Adipocyte (in vitro differentiated cells): ENCODE measurements around the gene FNBP1L.

Experiments used
- DNase-seq: peaks from one replicate; pipeline ENCODE4 v3.0.0-alpha.2; 2015; ENCODE audit warnings: low read depth
- H3K27me3 ChIP-seq: replicated peaks from 2 replicates; pipeline ENCODE4 v1.7.0; 2013; ENCODE audit warnings: mild to moderate bottlenecking, low read length, moderate library complexity; ENCODE audit not compliant: control insufficient read depth, insufficient read depth
- H3K36me3 ChIP-seq: 2 replicates; pipeline ENCODE4 v1.7.0; 2013; ENCODE audit warnings: low read length, mild to moderate bottlenecking, moderate library complexity; ENCODE audit not compliant: control insufficient read depth, insufficient read depth, severe bottlenecking
- H3K4me1 ChIP-seq: 2 replicates; pipeline ENCODE4 v1.7.0; 2013; ENCODE audit warnings: mild to moderate bottlenecking, low read length, moderate library complexity; ENCODE audit not compliant: control insufficient read depth, insufficient read depth
- H3K4me3 ChIP-seq: 2 replicates; pipeline ENCODE4 v1.7.0; 2013; ENCODE audit warnings: mild to moderate bottlenecking, low read length, moderate library complexity
- H3K9ac ChIP-seq: 2 replicates; pipeline ENCODE4 v1.7.0; 2013; ENCODE audit warnings: mild to moderate bottlenecking, low read length, moderate library complexity
- H3K9me3 ChIP-seq: 2 replicates; pipeline ENCODE4 v1.7.0; 2013; ENCODE audit warnings: mild to moderate bottlenecking, low read length, moderate library complexity; ENCODE audit not compliant: control insufficient read depth

Gene FNBP1L

DNA sequence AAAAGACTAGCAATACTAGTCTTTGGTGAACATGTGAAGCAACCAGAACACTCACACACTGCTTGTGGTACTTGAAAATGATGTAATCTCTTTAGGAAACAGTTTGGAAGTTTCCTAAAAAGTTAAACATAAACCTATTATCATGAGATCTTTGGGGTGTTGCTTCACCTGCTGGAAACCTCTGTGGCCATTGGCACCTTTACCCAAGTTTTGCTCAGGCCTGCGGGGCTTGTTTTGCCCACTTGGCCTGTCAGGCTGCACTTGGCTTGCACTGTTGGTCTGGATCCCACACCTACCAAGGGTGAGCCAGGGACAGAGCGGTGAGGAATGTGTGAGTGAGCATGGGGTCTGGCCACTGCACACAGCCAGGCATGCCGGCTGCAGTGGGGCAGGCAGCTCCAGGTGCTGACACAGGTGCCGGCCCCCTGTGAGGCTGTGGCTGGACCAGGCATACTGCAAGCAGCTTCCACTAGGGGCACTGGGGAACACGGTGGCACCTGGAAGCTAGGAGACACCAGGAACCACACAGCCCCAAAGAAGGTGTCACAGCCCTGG, 14.4 kb upstream of the FNBP1L start:
- H3K9me3 ChIP-seq: no peaks in the 10 kb centered on the region
- H3K4me3 ChIP-seq: no peak overlapping the region
- no peak for DNase-seq
- peaks cover 9% of the 10 kb centered on the region for H3K27me3 ChIP-seq
- no peaks in the 10 kb centered on the region for H3K36me3 ChIP-seq
- H3K4me1 ChIP-seq: no peaks in the 10 kb centered on the region
- H3K9ac ChIP-seq: no peak overlapping the region

DNA sequence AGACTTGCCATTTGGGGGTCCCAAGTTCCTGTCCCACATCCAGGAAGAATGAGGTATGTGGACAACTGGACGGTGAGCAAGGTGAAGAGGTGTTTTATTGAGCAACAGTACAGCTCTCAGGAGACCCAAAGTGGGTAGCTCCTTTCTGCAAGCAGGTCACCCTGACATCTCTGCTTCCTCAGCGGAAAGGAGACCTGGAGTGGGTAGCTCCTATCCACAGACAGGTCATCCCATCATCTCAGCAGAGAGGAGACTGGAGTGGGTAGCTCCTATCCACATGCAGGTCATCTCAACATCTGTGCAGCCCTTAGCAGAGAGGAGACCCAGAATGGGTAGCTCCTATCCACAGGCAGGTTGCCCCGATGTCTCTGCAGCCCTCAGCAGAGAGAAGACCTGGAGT, 13.8 kb upstream of the FNBP1L start:
- no peaks in the 10 kb centered on the region for H3K4me1 ChIP-seq
- no peaks in the 10 kb centered on the region for H3K9me3 ChIP-seq
- H3K9ac ChIP-seq: no peak overlapping the region
- no peaks in the 10 kb centered on the region for H3K36me3 ChIP-seq
- H3K27me3 ChIP-seq: peaks cover 9% of the 10 kb centered on the region
- H3K4me3 ChIP-seq: no peak overlapping the region
- DNase-seq: no peak

DNA sequence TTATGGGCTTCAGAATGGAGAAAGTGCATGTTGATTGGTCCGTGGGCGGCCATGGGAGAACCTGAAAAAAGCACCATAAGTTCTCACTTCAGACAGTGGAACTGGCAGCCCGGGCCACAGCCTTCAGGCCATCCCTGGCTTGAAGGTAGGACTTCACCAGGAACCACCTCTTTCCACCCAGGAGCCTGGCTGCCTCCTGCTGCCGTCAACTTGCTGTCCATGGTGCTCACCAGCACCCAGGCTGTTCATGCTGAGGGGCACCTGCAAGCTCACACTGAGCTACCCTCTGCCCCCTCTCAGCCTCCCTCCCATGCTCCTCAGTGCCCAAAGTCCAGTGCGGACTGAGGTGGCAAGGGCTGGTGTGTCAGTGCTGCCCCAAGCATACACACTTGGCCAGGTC, 12.9 kb upstream of the FNBP1L start:
- no peak for DNase-seq
- H3K9me3 ChIP-seq: no peaks in the 10 kb centered on the region
- peaks cover 9% of the 10 kb centered on the region for H3K27me3 ChIP-seq
- H3K36me3 ChIP-seq: no peaks in the 10 kb centered on the region
- no peak overlapping the region for H3K4me3 ChIP-seq
- no peak overlapping the region for H3K9ac ChIP-seq
- no peaks in the 10 kb centered on the region for H3K4me1 ChIP-seq

DNA sequence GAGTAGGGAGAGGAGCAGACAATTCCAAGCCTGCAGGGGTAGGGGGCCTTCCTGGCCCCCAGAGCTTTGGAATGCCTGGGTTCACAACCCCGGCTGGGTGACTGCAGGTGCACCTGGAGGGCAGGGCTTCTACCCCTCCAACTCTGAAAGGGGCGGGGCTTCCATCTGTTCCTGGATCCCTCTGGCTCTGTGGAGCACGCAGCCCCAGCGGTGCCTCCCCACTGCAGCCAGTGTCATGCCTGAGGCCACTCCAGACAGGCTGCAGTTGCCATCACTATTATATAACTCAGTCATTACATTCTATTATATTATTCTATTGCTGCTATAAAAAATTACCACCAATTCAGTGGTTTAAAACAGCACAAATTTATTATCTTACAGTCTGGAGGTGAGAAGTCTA, 12.5 kb upstream of the FNBP1L start:
- Histone ChIP-seq H3K4me3 (no peak overlapping the region), H3K27me3 (peaks cover 9% of the 10 kb centered on the region), H3K9ac (no peak overlapping the region), H3K36me3 (no peaks in the 10 kb centered on the region), H3K9me3 (no peaks in the 10 kb centered on the region), H3K4me1 (no peaks in the 10 kb centered on the region)
- no peak for DNase-seq

DNA sequence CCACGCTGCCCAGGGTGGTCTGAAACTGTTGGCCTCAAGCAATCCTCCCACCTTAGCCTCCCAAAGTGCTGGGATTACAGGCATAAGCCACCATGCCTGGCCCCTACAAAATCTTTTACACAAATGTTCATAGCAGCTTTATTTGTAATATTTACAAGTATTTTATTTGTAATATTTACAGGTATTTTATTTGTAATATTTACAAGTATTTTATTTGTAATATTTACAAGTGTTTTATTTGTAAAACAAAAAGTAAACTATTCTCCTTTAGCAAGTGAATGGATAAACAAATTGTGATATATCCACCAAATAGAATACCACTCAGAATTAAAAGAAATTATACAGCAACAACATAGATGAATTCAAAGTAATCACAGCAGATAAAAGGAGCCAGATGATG, 11.4 kb upstream of the FNBP1L start:
- Histone ChIP-seq H3K27me3 (peaks cover 9% of the 10 kb centered on the region), H3K9ac (no peak overlapping the region), H3K36me3 (no peaks in the 10 kb centered on the region), H3K4me1 (no peaks in the 10 kb centered on the region), H3K4me3 (no peak overlapping the region), H3K9me3 (no peaks in the 10 kb centered on the region)
- no peak for DNase-seq

DNA sequence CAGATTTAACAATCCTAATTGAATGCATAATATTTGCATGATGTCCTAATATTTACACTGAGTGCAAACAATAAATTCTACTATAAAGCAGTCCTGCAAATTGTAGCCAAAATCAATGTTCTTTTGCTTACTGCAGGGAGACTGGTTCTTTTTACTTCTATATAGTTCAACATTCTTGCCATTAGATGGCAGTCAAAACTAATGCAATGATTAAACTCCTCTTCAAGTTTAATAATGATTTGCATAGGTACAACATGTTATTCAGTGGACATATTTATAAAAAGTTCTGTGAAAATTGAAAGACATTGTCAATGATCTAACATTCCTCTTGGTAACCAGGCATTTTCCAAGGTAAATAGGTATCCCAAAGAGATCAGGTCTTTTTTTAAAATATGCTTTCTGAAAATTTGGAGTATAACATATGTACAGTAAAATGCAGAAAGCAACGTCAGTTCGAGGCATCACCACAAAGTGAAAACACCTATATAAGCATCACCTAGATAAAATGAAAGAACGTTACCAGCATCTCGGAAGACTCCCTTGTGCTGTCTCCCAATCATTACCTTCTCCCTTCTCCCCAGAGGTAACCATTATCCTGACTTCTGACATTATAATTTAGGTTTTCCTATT, 9.8 kb upstream of the FNBP1L start:
- peak; percentile 83 for DNase-seq
- H3K9ac ChIP-seq: no peak overlapping the region
- H3K36me3 ChIP-seq: no peaks in the 10 kb centered on the region
- peaks cover 9% of the 10 kb centered on the region for H3K27me3 ChIP-seq
- H3K4me3 ChIP-seq: no peak overlapping the region
- peaks cover 6% of the 10 kb centered on the region for H3K4me1 ChIP-seq
- H3K9me3 ChIP-seq: no peaks in the 10 kb centered on the region

DNA sequence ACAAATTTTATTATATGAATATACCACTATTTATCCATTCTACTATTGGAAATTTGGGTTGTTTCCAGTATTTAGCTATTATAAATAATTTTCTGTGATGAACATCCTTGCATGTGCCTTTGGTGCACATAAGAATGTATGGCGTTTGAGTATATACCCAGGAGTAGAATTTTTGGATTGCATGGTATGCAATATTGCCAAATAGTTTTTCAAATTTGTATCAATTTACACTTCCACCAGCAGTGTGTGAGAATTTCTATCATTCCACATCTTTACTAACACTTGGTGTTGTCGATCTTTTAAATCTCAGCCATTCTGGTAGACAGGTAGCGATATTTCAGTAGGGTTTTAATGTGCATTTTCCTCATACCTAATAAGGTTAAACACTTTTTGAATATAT, 9.2 kb upstream of the FNBP1L start:
- no peaks in the 10 kb centered on the region for H3K9me3 ChIP-seq
- peaks cover 6% of the 10 kb centered on the region for H3K4me1 ChIP-seq
- H3K36me3 ChIP-seq: no peaks in the 10 kb centered on the region
- no peak for DNase-seq
- H3K27me3 ChIP-seq: peaks cover 9% of the 10 kb centered on the region
- no peak overlapping the region for H3K4me3 ChIP-seq
- H3K9ac ChIP-seq: no peak overlapping the region

DNA sequence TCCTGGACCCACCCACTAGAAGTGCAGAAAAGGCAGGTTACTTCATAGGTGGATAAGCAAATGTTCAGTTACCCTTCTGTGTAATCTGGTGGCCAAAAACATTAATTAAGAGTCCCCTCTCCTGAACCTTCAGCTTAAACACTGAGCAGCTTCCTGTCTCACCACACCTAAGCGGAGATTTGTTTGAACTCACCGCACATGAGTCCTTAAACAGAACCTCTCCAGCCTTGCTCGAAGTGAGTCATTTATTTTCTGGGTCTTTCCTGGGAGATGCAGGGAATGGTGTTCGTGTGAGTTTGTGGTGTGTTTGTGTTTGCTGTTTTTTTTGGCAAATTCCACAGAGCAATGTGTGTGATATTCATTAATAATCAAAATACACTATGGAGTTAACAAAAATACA, 7.6 kb upstream of the FNBP1L start:
- Histone ChIP-seq H3K4me3 (no peak overlapping the region), H3K4me1 (peaks cover 6% of the 10 kb centered on the region), H3K36me3 (no peaks in the 10 kb centered on the region), H3K9ac (no peak overlapping the region), H3K27me3 (no peaks in the 10 kb centered on the region), H3K9me3 (no peaks in the 10 kb centered on the region)
- no peak for DNase-seq

DNA sequence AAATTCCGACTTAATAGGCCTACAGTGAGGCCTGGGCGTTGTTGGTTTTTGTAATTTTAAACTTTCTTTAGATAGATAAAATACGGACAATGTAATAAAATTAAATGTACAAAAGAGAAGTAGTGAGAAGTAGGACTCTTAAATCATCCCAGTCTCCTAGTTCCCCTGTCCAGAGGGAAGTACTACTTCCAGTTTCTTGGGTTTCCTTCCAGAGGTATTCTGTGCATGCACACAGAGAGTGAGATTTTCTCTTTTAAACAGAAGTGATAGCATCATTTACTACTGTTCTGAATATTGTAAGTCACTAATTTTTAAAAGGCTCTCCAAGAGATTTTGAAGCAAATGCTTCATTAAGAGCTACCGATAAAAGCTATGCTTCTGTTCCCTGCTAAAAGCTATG, 7.2 kb upstream of the FNBP1L start:
- no peaks in the 10 kb centered on the region for H3K36me3 ChIP-seq
- H3K9me3 ChIP-seq: no peaks in the 10 kb centered on the region
- no peak for DNase-seq
- H3K9ac ChIP-seq: no peak overlapping the region
- peaks cover 6% of the 10 kb centered on the region for H3K4me1 ChIP-seq
- H3K4me3 ChIP-seq: no peak overlapping the region
- no peaks in the 10 kb centered on the region for H3K27me3 ChIP-seq

DNA sequence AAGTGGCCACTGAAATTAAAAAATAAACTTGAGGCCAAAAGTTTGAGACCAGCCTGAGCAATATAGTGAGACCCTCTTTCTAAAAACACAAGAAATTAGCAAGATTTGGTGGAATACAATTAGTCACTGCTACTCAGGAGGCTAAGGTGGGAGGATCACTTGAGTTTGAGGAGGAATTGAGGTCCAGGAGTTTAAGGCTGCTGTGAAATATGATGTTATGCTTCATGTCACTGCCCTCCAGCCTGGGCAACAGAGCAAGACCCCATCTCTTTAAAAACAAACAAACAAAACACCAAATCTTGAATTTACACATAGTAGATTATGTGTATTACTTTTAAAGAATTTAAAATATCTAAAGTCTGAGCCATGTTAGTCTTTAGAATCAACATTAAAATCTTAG, 6.3 kb upstream of the FNBP1L start:
- peaks cover 6% of the 10 kb centered on the region for H3K4me1 ChIP-seq
- no peak for DNase-seq
- no peaks in the 10 kb centered on the region for H3K36me3 ChIP-seq
- no peaks in the 10 kb centered on the region for H3K27me3 ChIP-seq
- no peaks in the 10 kb centered on the region for H3K9me3 ChIP-seq
- no peak overlapping the region for H3K9ac ChIP-seq
- no peak overlapping the region for H3K4me3 ChIP-seq

DNA sequence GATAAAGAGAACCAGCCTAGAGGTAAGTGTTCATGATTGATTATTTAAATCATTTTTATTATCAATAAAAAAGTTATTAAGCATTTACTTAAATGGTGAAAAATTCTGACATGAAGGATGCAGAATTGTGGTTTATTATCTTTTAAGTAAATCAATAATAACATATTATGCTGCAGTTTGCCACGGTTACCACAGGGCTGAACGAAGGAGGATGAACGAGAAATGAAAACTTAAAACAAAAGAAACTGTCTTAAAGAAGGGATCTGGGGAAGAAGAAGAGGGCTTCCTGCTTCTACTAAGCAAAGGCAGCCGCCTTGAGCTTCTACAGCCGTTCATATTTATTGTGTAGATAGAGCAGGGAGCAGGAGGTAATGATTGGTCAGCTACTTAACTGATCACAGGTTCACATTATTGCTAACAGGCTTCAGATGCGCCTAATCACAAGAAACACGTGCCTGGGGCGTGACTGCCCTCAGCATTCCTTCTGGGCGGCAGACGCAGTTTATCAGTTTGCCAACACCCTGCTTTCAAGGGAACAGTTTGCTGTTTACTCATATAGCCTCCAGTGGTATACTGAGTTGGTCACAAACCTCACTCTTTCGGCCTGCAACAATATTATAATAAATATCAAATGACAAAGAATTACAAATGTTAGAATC, 5.8 kb upstream of the FNBP1L start:
- peak; percentile 76 for DNase-seq

More for the DNA sequence above, 5.8 kb upstream of the FNBP1L start:
- H3K27me3 ChIP-seq: no peaks in the 10 kb centered on the region
- peaks cover 6% of the 10 kb centered on the region for H3K4me1 ChIP-seq
- no peak overlapping the region for H3K9ac ChIP-seq
- H3K9me3 ChIP-seq: no peaks in the 10 kb centered on the region
- H3K36me3 ChIP-seq: no peaks in the 10 kb centered on the region
- peak overlapping the region; percentile 39 for H3K4me3 ChIP-seq
